Gastrocnemius medialis (tissue), 4 donors: ENCODE measurements around the gene SLC7A4. TPM values are rescaled to one million over a fixed set of nuclear protein-coding genes. Genes with fewer than 3 reads are reported as not detected.

Experiments
- ATAC-seq, 2 donors: fragments of 150-250 bp; one replicate each; pipeline ENCODE4 v1.9.1; 2016
- DNase-seq, 2 donors: peaks; one replicate each; pipeline ENCODE4 v3.0.0-alpha.2; 2019
- H3K27ac ChIP-seq, 4 donors: fragments of 200-600 bp; sonication (generic); 1 replicate in 1 of 4; 2 replicates in 3 of 4; pipeline ENCODE4 v1.5.1; 2016 to 2018; ENCODE audit warnings: mild to moderate bottlenecking in 2 of 4, moderate library complexity in 1 of 4
- H3K27me3 ChIP-seq, 3 donors: fragments of 200-600 bp; sonication (generic) in 2 of 3; 1 replicate in 1 of 3; 2 replicates in 2 of 3; pipeline versions ENCODE4 v1.5.1 to v1.6.0; 2016 to 2019; ENCODE audit warnings: mild to moderate bottlenecking in 1 of 3, moderate library complexity in 1 of 3
- H3K36me3 ChIP-seq, 2 donors: fragments of 200-600 bp; sonication (generic) in 1 of 2; one replicate each; pipeline ENCODE4 v1.5.1; 2017 to 2018
- H3K4me1 ChIP-seq, 2 donors: fragments of 200-600 bp; sonication (generic) in 1 of 2; one replicate each; pipeline ENCODE4 v1.5.1; 2016 to 2017; ENCODE audit warnings: mild to moderate bottlenecking in 2 of 2
- H3K4me3 ChIP-seq, 4 donors: fragments of 200-600 bp; sonication (generic) in 3 of 4; 1 replicate in 1 of 4; 2 replicates in 3 of 4; pipeline ENCODE4 v1.5.1; 2016 to 2019; ENCODE audit warnings: mild to moderate bottlenecking in 2 of 4
- H3K9me3 ChIP-seq, 3 donors: fragments of 200-600 bp; sonication (generic) in 2 of 3; 1 replicate in 1 of 3; 2 replicates in 2 of 3; pipeline ENCODE4 v1.5.1; 2016 to 2019
- POLR2A ChIP-seq, 2 donors: fragments of 450-650 bp; IDR thresholded peaks; one replicate each; pipeline ENCODE4 v1.6.1; 2017; ENCODE audit warnings: antibody characterized with exemption in 2 of 2, mild to moderate bottlenecking in 2 of 2, moderate library complexity in 2 of 2
- in situ Hi-C, 4 donors: fragments of 200-750 bp; cut with MboI; loops; one replicate each; pipeline versions ENCODE4 v1.15.0 to v1.8.0; 2017; ENCODE audit warnings: low sequenced_read_pairs in 4 of 4
- intact Hi-C: fragments of 100-400 bp; cut with DNase I; formaldehyde crosslinking; loops from one replicate; pipeline ENCODE4 v1.15.1; 2023; ENCODE audit warnings: low total_unique reads
- microRNA counts, 2 donors: library from miRNA; unstranded; fragments of <30 nt; microRNA quantifications; one replicate each; lab custom pipeline; 2016
- microRNA-seq, 2 donors: library from miRNA; unstranded; fragments of <30 nt; microRNA quantifications; one replicate each; pipeline ENCODE4, GENCODE V29; 2016; ENCODE audit warnings: borderline replicate concordance in 2 of 2
- total RNA-seq, 4 donors: library from RNA; depleted of rRNA; stranded (reverse); fragments of >200 nt; gene quantifications; one replicate each; pipeline versions ENCODE4 v1.1.0 to v1.2.3, GENCODE V29; 2016
- TF ChIP-seq, protein P1 (sequence below), 5 experiments: fragments of 450-650 bp in 3 of 5; fragments of 200-600 bp in 2 of 5; sonication (generic) in 2 of 5; IDR thresholded peaks in 4 of 5; conservative IDR thresholded peaks in 1 of 5; 1 replicate in 4 of 5; 2 replicates in 1 of 5; pipeline ENCODE4 v1.5.1; 2016 to 2019; ENCODE audit warnings: antibody characterized with exemption in 5 of 5, mild to moderate bottlenecking in 3 of 5, moderate library complexity in 3 of 5

The SLC7A4 gene
- total RNA-seq, 4 donors from 2014 or later: not detected

DNA sequence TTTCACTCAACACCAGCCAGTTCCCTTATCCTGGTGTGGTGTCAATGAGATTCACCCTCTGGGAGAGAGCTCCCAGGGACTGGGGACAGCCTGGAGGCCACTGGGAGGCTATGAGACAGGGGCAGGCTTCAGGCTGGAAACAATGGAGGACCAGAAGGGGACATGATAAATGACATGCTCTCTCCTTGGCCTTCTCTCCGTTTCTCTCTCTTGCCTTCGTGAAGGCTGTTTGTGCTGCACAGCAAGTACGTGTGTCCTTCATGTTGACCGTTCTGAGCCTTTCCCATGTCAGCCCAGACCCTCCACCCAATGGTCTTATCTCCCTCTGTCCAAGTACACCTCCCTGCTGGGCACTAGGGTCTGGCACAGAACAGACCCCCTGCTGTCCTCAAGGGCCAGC lies 51.8 kb downstream of the SLC7A4 start:
- H3K27ac ChIP-seq: peak overlapping the region in 3 of 4 donors; percentile 91 to 94 (median 92)
- peaks cover 24 to 33% of the 10 kb centered on the region in 2 donors for H3K4me1 ChIP-seq
- ATAC-seq (no peak), DNase-seq (no peak)
- H3K4me3 ChIP-seq: peak overlapping the region in 2 of 4 donors; percentile 80 to 91
- peaks cover 0 to 4% of the 10 kb centered on the region in 2 donors for H3K36me3 ChIP-seq
- no peaks in the 10 kb centered on the region for H3K27me3 ChIP-seq
- in situ Hi-C loops (no loop called here), intact Hi-C loops (loop anchor here (5.0 kb wide), 1 partner anchor 37 kb away; the partner anchor contains the start of gene P2RX6)
- no peaks in the 10 kb centered on the region for H3K9me3 ChIP-seq
- TF ChIP-seq POLR2A (IDR thresholded peaks at IDR 0.05): no peak
- TF ChIP-seq, protein P1, sequence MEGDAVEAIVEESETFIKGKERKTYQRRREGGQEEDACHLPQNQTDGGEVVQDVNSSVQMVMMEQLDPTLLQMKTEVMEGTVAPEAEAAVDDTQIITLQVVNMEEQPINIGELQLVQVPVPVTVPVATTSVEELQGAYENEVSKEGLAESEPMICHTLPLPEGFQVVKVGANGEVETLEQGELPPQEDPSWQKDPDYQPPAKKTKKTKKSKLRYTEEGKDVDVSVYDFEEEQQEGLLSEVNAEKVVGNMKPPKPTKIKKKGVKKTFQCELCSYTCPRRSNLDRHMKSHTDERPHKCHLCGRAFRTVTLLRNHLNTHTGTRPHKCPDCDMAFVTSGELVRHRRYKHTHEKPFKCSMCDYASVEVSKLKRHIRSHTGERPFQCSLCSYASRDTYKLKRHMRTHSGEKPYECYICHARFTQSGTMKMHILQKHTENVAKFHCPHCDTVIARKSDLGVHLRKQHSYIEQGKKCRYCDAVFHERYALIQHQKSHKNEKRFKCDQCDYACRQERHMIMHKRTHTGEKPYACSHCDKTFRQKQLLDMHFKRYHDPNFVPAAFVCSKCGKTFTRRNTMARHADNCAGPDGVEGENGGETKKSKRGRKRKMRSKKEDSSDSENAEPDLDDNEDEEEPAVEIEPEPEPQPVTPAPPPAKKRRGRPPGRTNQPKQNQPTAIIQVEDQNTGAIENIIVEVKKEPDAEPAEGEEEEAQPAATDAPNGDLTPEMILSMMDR (IDR thresholded peaks at IDR 0.05 in 4 of 5, conservative IDR thresholded peaks at IDR 0.05 in 1 of 5): no peak

DNA sequence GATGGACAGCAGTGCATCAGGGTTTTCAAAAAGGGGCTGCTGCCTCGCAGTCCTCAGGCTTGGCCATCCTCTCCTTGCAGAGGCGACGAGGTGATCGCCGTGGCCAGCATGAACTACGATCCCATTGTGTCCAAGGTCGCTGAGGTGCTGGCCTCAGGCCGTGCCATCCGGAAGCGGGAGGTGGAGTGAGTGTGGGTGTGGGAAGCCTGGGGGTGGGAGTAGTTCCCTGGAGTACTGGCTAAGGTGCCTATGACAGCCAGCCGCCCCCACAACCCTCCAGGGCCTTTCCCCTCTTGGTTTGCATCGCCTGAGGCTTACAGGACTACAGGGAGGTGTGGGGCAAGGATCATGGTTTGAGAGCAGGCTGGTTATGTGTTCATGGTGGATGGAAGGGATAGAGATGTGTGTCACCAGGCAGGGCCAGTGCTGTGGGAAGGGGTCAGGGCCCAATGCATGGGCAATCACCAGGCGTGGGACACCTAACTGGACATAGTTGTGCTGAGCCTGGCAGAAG lies 52.4 kb downstream of the SLC7A4 start:
- TF ChIP-seq, protein P1 (IDR thresholded peaks at IDR 0.05 in 4 of 5, conservative IDR thresholded peaks at IDR 0.05 in 1 of 5): no peak
- TF ChIP-seq POLR2A (IDR thresholded peaks at IDR 0.05): no peak
- DNase-seq: no peak
- H3K27me3 ChIP-seq: no peaks in the 10 kb centered on the region
- H3K4me3 ChIP-seq: peak overlapping the region; percentile 26 to 50 (median 38)
- intact Hi-C loops: loop anchor here (5.0 kb wide), 1 partner anchor 37 kb away; the partner anchor contains the start of gene P2RX6
- no peaks in the 10 kb centered on the region for H3K9me3 ChIP-seq
- peaks cover 24 to 33% of the 10 kb centered on the region in 2 donors for H3K4me1 ChIP-seq
- H3K27ac ChIP-seq: no peak overlapping the region
- in situ Hi-C loops: no loop called here
- no peaks in the 10 kb centered on the region for H3K36me3 ChIP-seq
- ATAC-seq: no peak

DNA sequence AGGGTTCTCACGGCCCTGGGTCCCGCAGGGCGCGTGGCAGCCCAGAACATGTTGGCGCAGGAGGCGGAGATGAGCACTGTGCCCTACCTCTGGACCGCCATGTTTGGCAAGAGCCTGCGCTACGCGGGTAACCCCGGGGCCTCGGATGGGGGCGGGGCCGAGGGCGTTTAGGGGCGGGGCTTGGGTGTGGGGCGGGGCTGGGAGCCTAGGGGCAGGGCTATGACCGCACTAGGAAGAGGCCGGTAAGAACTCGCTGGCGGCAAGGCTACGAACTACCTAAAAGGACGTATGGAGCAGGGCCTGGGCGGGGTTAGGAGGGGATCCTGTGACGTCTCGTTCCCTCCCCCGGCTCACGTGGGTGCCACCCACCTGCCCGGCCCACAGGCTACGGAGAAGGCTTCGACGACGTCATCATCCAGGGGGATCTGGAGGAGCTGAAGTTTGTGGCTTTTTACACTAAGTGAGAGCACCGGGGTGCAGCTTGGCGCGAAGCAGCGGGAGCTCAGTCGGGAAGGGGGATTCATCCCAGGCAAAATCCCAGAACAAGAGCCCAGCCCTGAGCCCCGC lies 53.0 kb downstream of the SLC7A4 start:
- peak overlapping the region; percentile 26 to 50 (median 38) for H3K4me3 ChIP-seq
- ATAC-seq (peak in 1 of 2 donors; percentile 13), DNase-seq (peak in 1 of 2 donors; percentile 69)
- H3K36me3 ChIP-seq: no peaks in the 10 kb centered on the region
- H3K27me3 ChIP-seq: no peaks in the 10 kb centered on the region
- in situ Hi-C loops: no loop called here
- H3K4me1 ChIP-seq: peaks cover 24 to 33% of the 10 kb centered on the region in 2 donors
- no peak for TF ChIP-seq POLR2A (IDR thresholded peaks at IDR 0.05)
- TF ChIP-seq, protein P1 (IDR thresholded peaks at IDR 0.05 in 4 of 5, conservative IDR thresholded peaks at IDR 0.05 in 1 of 5): no peak
- H3K27ac ChIP-seq: no peak overlapping the region
- intact Hi-C loops: no loop called here
- H3K9me3 ChIP-seq: no peaks in the 10 kb centered on the region

MicroRNAs encoded within 50 kb of the gene (microRNA counts, 767-probe panel; counts per million panel counts)
- 356 to 448 counts per million in 2 donors for microRNA hsa-miR-649 (lab: Ali Mortazavi, UCI)

Small RNAs within 50 kb of the gene (microRNA-seq; reads per million reads assigned to microRNA genes)
- gene MIR649: 0 reads per million in 2 donors

Other genes starting within 250 kb of the SLC7A4 start
- 10 to 100 TPM; 40.1 to 59.7 (median 45.4) TPM for gene PI4KA, start 173.8 kb downstream of the SLC7A4 start, total RNA-seq
- 10 to 100 TPM; 22.1 to 41.1 (median 28.7) TPM for gene SNAP29, start 173.6 kb downstream of the SLC7A4 start, total RNA-seq
- gene CRKL, start 115.2 kb downstream of the SLC7A4 start, total RNA-seq: 100 to 1,000 TPM in 1 of 4 donors, 10 to 100 TPM in 3; 73.3 to 109 (median 84.7) TPM
- under 1 TPM in 2 of 4 donors, not detected in 2; 0.22 to 0.42 TPM for gene AIFM3, start 65.3 kb downstream of the SLC7A4 start, total RNA-seq
- gene LZTR1, start 50.3 kb downstream of the SLC7A4 start, total RNA-seq: 10 to 100 TPM; 25.4 to 36.4 (median 26.3) TPM
- gene THAP7, start 30.4 kb downstream of the SLC7A4 start, total RNA-seq: 10 to 100 TPM; 44.8 to 76.2 (median 61.7) TPM
- gene P2RX6, start 17.4 kb downstream of the SLC7A4 start, total RNA-seq: 10 to 100 TPM; 17.6 to 68.9 (median 33.3) TPM
- not detected for gene LRRC74B, start 13.4 kb upstream of the SLC7A4 start, total RNA-seq